Tibial artery (tissue), 4 donors: ENCODE measurements around the gene MAN2A1.

ENCODE experiments used
- DNase-seq, 2 donors: peaks; one replicate each; pipeline ENCODE4 v3.0.0-alpha.2; 2019
- H3K27ac ChIP-seq, 2 donors: fragments of 200-600 bp; sonication (generic) in 1 of 2; 1 replicate in 1 of 2; 2 replicates in 1 of 2; pipeline ENCODE4 v1.5.1; 2018 to 2019; ENCODE audit warnings: mild to moderate bottlenecking in 1 of 2
- H3K27me3 ChIP-seq, 2 donors: fragments of 200-600 bp; sonication (generic) in 1 of 2; one replicate each; pipeline versions ENCODE4 v1.5.1 to v1.6.0; 2016 to 2019
- H3K36me3 ChIP-seq, 3 donors: fragments of 200-600 bp; sonication (generic) in 2 of 3; one replicate each; pipeline ENCODE4 v1.5.1; 2016 to 2019; ENCODE audit warnings: mild to moderate bottlenecking in 2 of 3
- H3K4me1 ChIP-seq, 4 donors: fragments of 200-600 bp; sonication (generic) in 2 of 4; 1 replicate in 3 of 4; 2 replicates in 1 of 4; pipeline ENCODE4 v1.5.1; 2016 to 2019
- H3K4me3 ChIP-seq, 2 donors: fragments of 200-600 bp; sonication (generic) in 1 of 2; 1 replicate in 1 of 2; 2 replicates in 1 of 2; pipeline ENCODE4 v1.5.1; 2018 to 2019; ENCODE audit warnings: mild to moderate bottlenecking in 2 of 2
- H3K9me3 ChIP-seq, 3 donors: fragments of 200-600 bp; sonication (generic) in 1 of 3; one replicate each; pipeline ENCODE4 v1.5.1; 2016 to 2019
- CTCF ChIP-seq, 2 experiments: fragments of 200-600 bp in 1 of 2; fragments of 450-650 bp in 1 of 2; IDR thresholded peaks; one replicate each; pipeline ENCODE4 v1.5.1; 2017 to 2019; ENCODE audit warnings: antibody characterized with exemption in 2 of 2, mild to moderate bottlenecking in 1 of 2, moderate library complexity in 1 of 2
- intact Hi-C: fragments of 100-400 bp; cut with DNase I; formaldehyde crosslinking; loops from one replicate; pipeline ENCODE4 v1.15.0; 2023; ENCODE audit warnings: low total_unique reads

MAN2A1 gene

GRCh38 chr5:109852371-109853155 lies 162.8 kb downstream of the MAN2A1 start:
- Histone ChIP-seq H3K27ac (no peak overlapping the region), H3K27me3 (no peaks in the 10 kb centered on the region), H3K4me1 (no peaks in the 10 kb centered on the region), H3K36me3 (peaks cover 48 to 59% (median 50%) of the 10 kb centered on the region in 3 donors), H3K9me3 (no peaks in the 10 kb centered on the region), H3K4me3 (no peak overlapping the region)
- TF ChIP-seq CTCF (IDR thresholded peaks at IDR 0.05): no peak
- DNase-seq: no peak
- intact Hi-C loops: no loop called here

GRCh38 chr5:109853377-109853776 lies 163.7 kb downstream of the MAN2A1 start:
- H3K27ac ChIP-seq: no peak overlapping the region
- no peaks in the 10 kb centered on the region for H3K9me3 ChIP-seq
- no peaks in the 10 kb centered on the region for H3K27me3 ChIP-seq
- no peaks in the 10 kb centered on the region for H3K4me1 ChIP-seq
- peaks cover 50 to 59% (median 50%) of the 10 kb centered on the region in 3 donors for H3K36me3 ChIP-seq
- intact Hi-C loops: no loop called here
- TF ChIP-seq CTCF (IDR thresholded peaks at IDR 0.05): no peak
- no peak for DNase-seq
- H3K4me3 ChIP-seq: no peak overlapping the region

GRCh38 chr5:109855056-109855455 lies 165.3 kb downstream of the MAN2A1 start:
- DNase-seq: no peak
- intact Hi-C loops: no loop called here
- H3K9me3 ChIP-seq: no peaks in the 10 kb centered on the region
- H3K27ac ChIP-seq: no peak overlapping the region
- H3K4me3 ChIP-seq: no peak overlapping the region
- no peak for TF ChIP-seq CTCF (IDR thresholded peaks at IDR 0.05)
- no peaks in the 10 kb centered on the region for H3K27me3 ChIP-seq
- peaks cover 38 to 45% (median 43%) of the 10 kb centered on the region in 3 donors for H3K36me3 ChIP-seq
- no peaks in the 10 kb centered on the region for H3K4me1 ChIP-seq

- no peak for TF ChIP-seq CTCF (IDR thresholded peaks at IDR 0.05)
- H3K9me3 ChIP-seq: no peaks in the 10 kb centered on the region
- H3K27ac ChIP-seq: no peak overlapping the region
- peaks cover 28 to 50% (median 49%) of the 10 kb centered on the region in 3 donors for H3K36me3 ChIP-seq
- DNase-seq: no peak
- H3K4me3 ChIP-seq: no peak overlapping the region
- no peaks in the 10 kb centered on the region for H3K27me3 ChIP-seq
- intact Hi-C loops: no loop called here
- no peaks in the 10 kb centered on the region for H3K4me1 ChIP-seq
These were observed 167.8 kb downstream of the MAN2A1 start for GRCh38 chr5:109857405-109858031.

GRCh38 chr5:109859537-109859936 lies 169.8 kb downstream of the MAN2A1 start:
- no peaks in the 10 kb centered on the region for H3K9me3 ChIP-seq
- peaks cover 28 to 58% (median 56%) of the 10 kb centered on the region in 3 donors for H3K36me3 ChIP-seq
- no peak overlapping the region for H3K4me3 ChIP-seq
- intact Hi-C loops: no loop called here
- no peaks in the 10 kb centered on the region for H3K27me3 ChIP-seq
- DNase-seq: no peak
- no peak overlapping the region for H3K27ac ChIP-seq
- no peak for TF ChIP-seq CTCF (IDR thresholded peaks at IDR 0.05)
- H3K4me1 ChIP-seq: no peaks in the 10 kb centered on the region
